ENCODE results near the gene STAT2. TPM values are rescaled to one million over a fixed set of nuclear protein-coding genes. Genes with fewer than 3 reads are reported as not detected.
A peak's percentile ranks its signal among the peaks of the same experiment; 100 is the strongest.

The STAT2 gene
- total and polyA plus RNA-seq, 2 of the 13 experiments (the other 11 are each of a cell fraction or from before 2014, with no cell fraction given): 43.5 to 84.6 TPM

GRCh38 chr12:56362130-56363059 is 2.5 kb upstream of the STAT2 start, which contains the start of gene APOF (continued):
- TF ChIP-seq, protein P1, sequence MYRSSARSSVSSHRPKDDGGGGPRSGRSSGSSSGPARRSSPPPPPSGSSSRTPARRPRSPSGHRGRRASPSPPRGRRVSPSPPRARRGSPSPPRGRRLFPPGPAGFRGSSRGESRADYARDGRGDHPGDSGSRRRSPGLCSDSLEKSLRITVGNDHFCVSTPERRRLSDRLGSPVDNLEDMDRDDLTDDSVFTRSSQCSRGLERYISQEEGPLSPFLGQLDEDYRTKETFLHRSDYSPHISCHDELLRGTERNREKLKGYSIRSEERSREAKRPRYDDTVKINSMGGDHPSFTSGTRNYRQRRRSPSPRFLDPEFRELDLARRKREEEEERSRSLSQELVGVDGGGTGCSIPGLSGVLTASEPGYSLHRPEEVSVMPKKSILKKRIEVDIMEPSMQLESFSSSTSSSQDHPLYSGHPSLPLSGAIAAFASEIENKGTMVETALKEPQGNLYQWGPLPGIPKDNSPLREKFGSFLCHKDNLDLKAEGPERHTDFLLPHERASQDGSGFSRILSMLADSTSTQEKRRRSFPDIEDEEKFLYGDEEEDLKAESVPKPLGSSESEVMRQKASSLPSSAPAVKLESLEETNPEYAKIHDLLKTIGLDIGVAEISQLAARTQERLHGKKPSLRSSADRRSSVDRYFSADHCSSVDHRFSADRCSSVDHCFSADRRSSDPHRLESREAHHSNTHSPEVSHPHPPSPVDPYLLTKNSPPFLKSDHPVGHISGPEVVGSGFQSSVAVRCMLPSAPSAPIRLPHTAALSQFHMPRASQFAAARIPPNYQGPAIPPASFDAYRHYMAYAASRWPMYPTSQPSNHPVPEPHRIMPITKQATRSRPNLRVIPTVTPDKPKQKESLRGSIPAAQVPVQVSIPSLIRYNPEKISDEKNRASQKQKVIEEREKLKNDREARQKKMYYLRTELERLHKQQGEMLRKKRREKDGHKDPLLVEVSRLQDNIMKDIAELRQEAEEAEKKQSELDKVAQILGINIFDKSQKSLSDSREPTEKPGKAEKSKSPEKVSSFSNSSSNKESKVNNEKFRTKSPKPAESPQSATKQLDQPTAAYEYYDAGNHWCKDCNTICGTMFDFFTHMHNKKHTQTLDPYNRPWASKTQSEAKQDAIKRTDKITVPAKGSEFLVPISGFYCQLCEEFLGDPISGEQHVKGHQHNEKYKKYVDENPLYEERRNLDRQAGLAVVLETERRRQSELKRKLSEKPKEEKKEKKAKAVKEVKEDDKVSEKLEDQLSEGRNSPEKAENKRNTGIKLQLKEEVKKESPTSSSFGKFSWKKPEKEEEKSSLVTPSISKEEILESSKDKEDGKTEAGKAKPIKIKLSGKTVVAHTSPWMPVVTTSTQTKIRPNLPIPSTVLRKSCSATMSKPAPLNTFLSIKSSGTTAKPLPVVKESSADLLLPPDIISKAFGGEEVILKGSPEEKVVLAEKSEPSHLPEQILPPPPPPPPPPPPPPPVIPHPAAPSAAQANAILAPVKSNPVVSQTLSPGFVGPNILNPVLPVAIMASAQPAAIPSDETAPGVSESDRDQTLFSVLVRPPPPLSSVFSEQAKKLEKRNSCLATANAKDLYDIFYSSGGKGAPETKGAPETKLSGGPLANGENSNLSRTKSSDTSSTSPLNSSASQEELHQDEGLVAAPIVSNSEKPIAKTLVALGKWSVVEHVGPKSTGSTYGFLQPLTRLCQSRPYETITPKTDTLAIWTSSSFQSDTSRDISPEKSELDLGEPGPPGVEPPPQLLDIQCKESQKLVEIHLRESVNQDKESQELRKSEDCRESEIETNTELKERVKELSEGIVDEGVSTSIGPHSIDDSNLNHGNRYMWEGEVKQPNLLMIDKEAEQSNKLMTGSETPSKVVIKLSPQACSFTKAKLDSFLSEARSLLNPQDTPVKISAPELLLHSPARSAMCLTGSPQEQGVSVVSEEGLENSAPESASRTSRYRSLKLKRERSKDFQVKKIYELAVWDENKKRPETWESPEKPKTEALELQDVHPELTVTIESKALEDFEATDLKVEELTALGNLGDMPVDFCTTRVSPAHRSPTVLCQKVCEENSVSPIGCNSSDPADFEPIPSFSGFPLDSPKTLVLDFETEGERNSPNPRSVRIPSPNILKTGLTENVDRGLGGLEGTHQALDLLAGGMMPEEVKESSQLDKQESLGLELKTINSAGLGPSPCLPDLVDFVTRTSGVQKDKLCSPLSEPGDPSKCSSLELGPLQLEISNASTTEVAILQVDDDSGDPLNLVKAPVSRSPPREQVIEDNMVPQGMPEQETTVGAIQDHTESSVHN (CRISPR knock-in tag; IDR thresholded peaks at IDR 0.05): no peak
- TF ChIP-seq CBX5 (CRISPR knock-in tag; IDR thresholded peaks at IDR 0.05; ENCODE audit: borderline replicate concordance) (no peak), BORCS8-MEF2B (CRISPR knock-in tag; IDR thresholded peaks at IDR 0.05) (no peak), GABPB1 (CRISPR knock-in tag; IDR thresholded peaks at IDR 0.05) (no peak), ZNF713 (CRISPR knock-in tag; IDR thresholded peaks at IDR 0.05) (0 out of 2 replicates have a peak, but pooled peaks have one; percentile 43), ZNF382 (CRISPR knock-in tag; IDR thresholded peaks at IDR 0.05; ENCODE audit: borderline replicate concordance) (no peak), KDM5B (CRISPR knock-in tag; IDR thresholded peaks at IDR 0.05; ENCODE audit: borderline replicate concordance) (no peak), ZNF777 (CRISPR knock-in tag; IDR thresholded peaks at IDR 0.05) (no peak), CHD2 (IDR thresholded peaks at IDR 0.05; ENCODE audit: low read depth, low read length) (no peak), HCFC1 (IDR thresholded peaks at IDR 0.05; ENCODE audit: low read depth, low read length) (no peak), ZNF282 (IDR thresholded peaks at IDR 0.05; ENCODE audit: partially characterized antibody) (no peak), RNF219 (CRISPR knock-in tag; IDR thresholded peaks at IDR 0.05) (no peak), ZNF83 (CRISPR knock-in tag; IDR thresholded peaks at IDR 0.05; ENCODE audit: borderline replicate concordance) (no peak), FOXK1 (CRISPR knock-in tag; IDR thresholded peaks at IDR 0.05; ENCODE audit: borderline replicate concordance, low read depth) (no peak), YY1 (IDR thresholded peaks at IDR 0.05; ENCODE audit: insufficient read depth, insufficient replicate concordance, low read depth, low read length) (no peak), DPF2 (CRISPR knock-in tag; IDR thresholded peaks at IDR 0.05; ENCODE audit: borderline replicate concordance, low read depth) (peak; percentile 67; the same call in 1 of the 2 replicates)
- TF ChIP-seq, protein P2, sequence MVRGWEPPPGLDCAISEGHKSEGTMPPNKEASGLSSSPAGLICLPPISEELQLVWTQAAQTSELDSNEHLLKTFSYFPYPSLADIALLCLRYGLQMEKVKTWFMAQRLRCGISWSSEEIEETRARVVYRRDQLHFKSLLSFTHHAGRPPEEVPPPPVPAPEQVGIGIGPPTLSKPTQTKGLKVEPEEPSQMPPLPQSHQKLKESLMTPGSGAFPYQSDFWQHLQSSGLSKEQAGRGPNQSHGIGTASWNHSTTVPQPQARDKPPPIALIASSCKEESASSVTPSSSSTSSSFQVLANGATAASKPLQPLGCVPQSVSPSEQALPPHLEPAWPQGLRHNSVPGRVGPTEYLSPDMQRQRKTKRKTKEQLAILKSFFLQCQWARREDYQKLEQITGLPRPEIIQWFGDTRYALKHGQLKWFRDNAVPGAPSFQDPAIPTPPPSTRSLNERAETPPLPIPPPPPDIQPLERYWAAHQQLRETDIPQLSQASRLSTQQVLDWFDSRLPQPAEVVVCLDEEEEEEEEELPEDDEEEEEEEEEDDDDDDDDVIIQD (CRISPR knock-in tag; IDR thresholded peaks at IDR 0.05; ENCODE audit: low read depth): peak; percentile 56; the same call in 1 of the 2 replicates
